Mesendoderm (in vitro differentiated cells): ENCODE results near the gene CEP19. TPM values are rescaled to one million over a fixed set of nuclear protein-coding genes. Genes with fewer than 3 reads are reported as not detected.

ENCODE experiments used
- DNase-seq: peaks from one replicate; pipeline ENCODE4 v3.0.0; 2013
- H2AK5ac ChIP-seq: 2 replicates; pipeline ENCODE4 v1.6.1; 2013; ENCODE audit warnings: low read length, inconsistent platforms
- H2BK120ac ChIP-seq: 2 replicates; pipeline ENCODE4 v1.6.1; 2013; ENCODE audit warnings: low read depth, mild to moderate bottlenecking, low read length, moderate library complexity, mixed read lengths
- H2BK15ac ChIP-seq: replicated peaks from 2 replicates; pipeline ENCODE4 v1.6.1; 2013; ENCODE audit warnings: low read depth, mild to moderate bottlenecking, moderate library complexity
- H2BK5ac ChIP-seq: 2 replicates; pipeline ENCODE4 v1.6.1; 2013; ENCODE audit warnings: low read length, inconsistent platforms
- H3K18ac ChIP-seq: 2 replicates; pipeline ENCODE4 v1.6.1; 2013; ENCODE audit warnings: mild to moderate bottlenecking, low read length, mixed read lengths
- H3K23ac ChIP-seq: one replicate; pipeline ENCODE4 v1.6.1; 2013; ENCODE audit warnings: low read length
- H3K27ac ChIP-seq: 2 replicates; pipeline ENCODE4 v1.5.1; 2013; ENCODE audit warnings: low read depth, mild to moderate bottlenecking, inconsistent platforms, low read length, moderate library complexity
- H3K27me3 ChIP-seq: 2 replicates; pipeline ENCODE4 v1.6.1; 2013; ENCODE audit warnings: low read length, control low read depth, mild to moderate bottlenecking, inconsistent platforms; ENCODE audit not compliant: insufficient read depth, poor library complexity
- H3K36me3 ChIP-seq: 2 replicates; pipeline ENCODE4 v1.6.1; 2013; ENCODE audit warnings: low read length, inconsistent platforms; ENCODE audit not compliant: control insufficient read depth, insufficient read depth
- H3K4ac ChIP-seq: one replicate; pipeline ENCODE4 v1.6.1; 2013; ENCODE audit warnings: low read depth, mild to moderate bottlenecking, low read length, moderate library complexity
- H3K4me1 ChIP-seq: 2 replicates; pipeline ENCODE4 v1.6.1; 2013; ENCODE audit warnings: low read depth, low read length, inconsistent platforms; ENCODE audit not compliant: control insufficient read depth
- H3K4me2 ChIP-seq: 2 replicates; pipeline ENCODE4 v1.6.1; 2013; ENCODE audit warnings: low read length
- H3K4me3 ChIP-seq: 2 replicates; pipeline ENCODE4 v1.5.1; 2013; ENCODE audit warnings: mild to moderate bottlenecking, low read length
- H3K56ac ChIP-seq: one replicate; pipeline ENCODE4 v1.6.1; 2013; ENCODE audit warnings: low read length
- H3K79me1 ChIP-seq: 2 replicates; pipeline ENCODE4 v1.6.1; 2013; ENCODE audit warnings: low read length, inconsistent platforms
- H3K79me2 ChIP-seq: 2 replicates; pipeline ENCODE4 v1.6.1; 2013; ENCODE audit warnings: mild to moderate bottlenecking, low read length; ENCODE audit not compliant: control insufficient read depth, insufficient read depth
- H3K9ac ChIP-seq: 2 replicates; pipeline ENCODE4 v1.6.1; 2013; ENCODE audit warnings: low read length, inconsistent platforms
- H4K5ac ChIP-seq: one replicate; pipeline ENCODE4 v1.6.1; 2013; ENCODE audit warnings: low read length
- H4K8ac ChIP-seq: one replicate; pipeline ENCODE4 v1.6.1; 2013; ENCODE audit warnings: low read depth, mild to moderate bottlenecking, control low read depth, low read length, moderate library complexity
- WGBS: extraction: QIAGEN DNeasy Blood & Tissue Kit; methylation state at CpG from one replicate; pipeline ENCODE4 v1.1.7; 2013; ENCODE audit warnings: low lambda C conversion rate, missing lambda C conversion rate; ENCODE audit not compliant: insufficient coverage; ENCODE audit errors: extremely low coverage; 5-methylcytosine and 5-hydroxymethylcytosine counted together
- polyA plus RNA-seq, 2 experiments: library from polyadenylated mRNA; stranded (reverse); fragments of 200-250 nt; gene quantifications; one replicate each; pipeline ENCODE4 v1.2.3, GENCODE V29; 2013

CEP19 gene, protein sequence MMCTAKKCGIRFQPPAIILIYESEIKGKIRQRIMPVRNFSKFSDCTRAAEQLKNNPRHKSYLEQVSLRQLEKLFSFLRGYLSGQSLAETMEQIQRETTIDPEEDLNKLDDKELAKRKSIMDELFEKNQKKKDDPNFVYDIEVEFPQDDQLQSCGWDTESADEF
- polyA plus RNA-seq (2013, experiment 1 of 2), result 0.87 TPM
- 0.81 TPM for polyA plus RNA-seq (2013, experiment 2 of 2)

DNA sequence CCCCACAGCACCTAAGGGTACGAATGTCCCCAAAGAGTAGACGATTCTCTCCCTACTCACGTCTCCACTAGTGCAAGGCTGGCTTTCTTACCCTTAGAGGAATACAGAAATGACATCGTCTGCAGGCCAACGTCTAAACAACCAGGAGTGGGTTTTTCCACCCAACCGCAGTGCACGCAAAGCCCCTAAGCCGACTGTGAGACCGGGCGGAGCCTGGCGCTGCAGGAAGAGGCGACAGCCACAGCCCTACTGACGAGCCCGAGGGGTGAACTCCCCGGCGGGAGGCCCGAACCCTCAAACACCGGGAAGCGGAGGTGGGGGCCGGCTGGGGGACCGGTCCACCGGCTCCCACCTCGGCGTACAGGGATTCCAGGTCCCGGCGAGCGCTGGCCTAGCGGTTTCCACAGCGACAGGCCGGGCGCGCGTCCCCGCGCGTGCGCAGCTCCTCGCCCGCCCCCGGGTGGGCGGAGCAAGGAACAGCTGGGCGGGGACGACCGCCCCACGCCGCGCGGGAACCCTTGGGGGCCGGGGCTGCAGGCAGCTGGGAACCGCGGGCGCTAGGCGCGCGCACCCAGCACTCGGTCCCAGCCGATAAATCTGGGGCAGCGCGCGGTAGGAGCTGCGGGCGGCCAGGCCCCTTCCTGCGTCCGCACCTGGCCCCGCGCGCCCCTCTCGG, at the start of gene CEP19, which contains the start of gene PIGX:
TSS of gene CEP19 (minus strand) at position 413 of the 676 bp plus-strand sequence. CDS start 3,593 bp downstream, outside the sequence.
TSS of gene PIGX (plus strand) at position 540 of the 676 bp plus-strand sequence.
- Histone ChIP-seq H3K9ac (peak within 1 kb of the TSS; percentile 62), H3K56ac (peak within 1 kb of the TSS; percentile 93), H3K4ac (peak within 1 kb of the TSS; percentile 86), H3K18ac (peak within 1 kb of the TSS; percentile 95), H3K79me2 (no peaks in the 10 kb centered on the region), H3K79me1 (no peaks in the 10 kb centered on the region), H2AK5ac (no peak within 1 kb of the TSS), H4K8ac (no peak within 1 kb of the TSS), H3K36me3 (no peaks in the 10 kb centered on the region), H3K27me3 (no peaks in the 10 kb centered on the region), H3K4me2 (peak within 1 kb of the TSS; percentile 37), H2BK15ac (no peak within 1 kb of the TSS), H3K27ac (peak within 1 kb of the TSS; percentile 7), H2BK120ac (no peak within 1 kb of the TSS), H4K5ac (no peak within 1 kb of the TSS), H2BK5ac (no peak within 1 kb of the TSS), H3K4me1 (no peaks in the 10 kb centered on the region), H3K4me3 (peak within 1 kb of the TSS; percentile 75), H3K23ac (no peak within 1 kb of the TSS)
- no CpG with 5 or more reads among the region's 68 CpGs for WGBS
- peak; percentile 66 for DNase-seq

DNA sequence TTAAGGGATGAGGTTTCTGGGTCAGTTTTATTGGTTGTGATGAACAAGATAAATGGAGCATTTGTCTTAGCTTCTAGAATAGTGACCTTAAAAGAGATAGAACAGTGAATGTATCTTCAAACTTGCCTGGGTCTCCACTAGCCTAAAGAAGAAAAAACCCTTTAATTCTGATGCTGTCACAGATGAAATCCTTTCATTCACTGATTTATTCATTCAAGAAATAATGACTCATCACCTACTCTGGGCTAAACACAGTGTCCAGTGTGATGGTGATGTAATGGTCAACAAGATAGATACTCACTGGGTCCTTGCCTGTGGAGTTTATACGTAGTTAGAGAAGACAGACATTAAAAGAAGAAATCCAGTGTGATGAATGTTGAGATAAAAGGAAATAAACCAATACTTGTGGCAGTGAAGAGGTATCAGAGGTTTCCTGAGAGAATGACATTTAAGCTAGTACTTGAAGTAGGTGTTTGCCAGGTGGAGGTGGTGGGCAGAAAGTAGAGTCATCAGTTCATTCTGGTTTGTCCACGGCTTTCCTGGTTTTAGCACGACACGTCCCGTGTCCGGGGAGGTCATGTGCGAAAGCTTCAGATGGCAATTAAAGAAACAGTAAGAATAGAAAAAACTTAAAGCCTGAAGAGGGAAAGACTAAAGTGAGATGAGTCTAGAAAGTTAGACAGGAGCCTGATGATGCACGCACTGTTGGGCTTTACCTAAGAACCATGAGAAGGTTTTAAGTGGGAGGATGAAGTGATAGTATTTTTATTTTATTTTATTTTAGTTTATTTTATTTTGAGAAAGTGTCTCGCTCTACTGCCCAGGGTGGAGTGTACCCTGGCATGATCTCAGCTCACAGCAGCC, 46.1 kb upstream of the CEP19 start:
- Histone ChIP-seq H3K56ac (no peak overlapping the region), H3K9ac (no peak overlapping the region), H2AK5ac (no peak overlapping the region), H3K4ac (no peak overlapping the region), H3K79me1 (peaks cover 17% of the 10 kb centered on the region), H3K4me2 (no peak overlapping the region), H2BK15ac (no peak overlapping the region), H3K18ac (no peak overlapping the region), H3K27me3 (no peaks in the 10 kb centered on the region), H3K4me1 (no peaks in the 10 kb centered on the region), H3K36me3 (no peaks in the 10 kb centered on the region), H4K5ac (no peak overlapping the region), H3K79me2 (peaks cover 57% of the 10 kb centered on the region), H3K4me3 (no peak overlapping the region), H4K8ac (no peak overlapping the region), H3K23ac (no peak overlapping the region), H2BK5ac (no peak overlapping the region), H2BK120ac (no peak overlapping the region), H3K27ac (no peak overlapping the region)
- DNase-seq, result no peak
- no CpG with 5 or more reads among the region's 9 CpGs for WGBS

DNA sequence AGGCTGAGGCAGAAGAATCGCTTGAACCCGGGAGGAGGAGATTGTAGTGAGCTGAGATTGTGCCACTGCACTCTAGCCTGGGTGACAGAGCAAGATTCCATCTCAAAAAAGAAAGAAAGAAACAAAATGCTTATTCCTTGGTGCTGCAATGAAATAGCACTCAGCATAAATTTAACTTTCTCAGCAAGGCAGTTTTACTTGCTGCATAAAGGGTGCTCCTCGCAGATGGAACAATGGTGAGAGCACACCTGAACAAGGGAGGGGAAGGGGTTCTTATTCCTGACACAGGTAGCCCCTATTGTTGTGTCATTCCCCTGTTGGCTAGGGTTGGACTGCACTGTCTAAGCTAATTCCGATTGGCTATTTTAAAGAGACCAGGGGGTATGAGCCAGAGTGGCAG, 44.7 kb upstream of the CEP19 start:
- Histone ChIP-seq H3K4me2 (no peak overlapping the region), H4K5ac (no peak overlapping the region), H3K4me3 (no peak overlapping the region), H2BK120ac (no peak overlapping the region), H3K36me3 (no peaks in the 10 kb centered on the region), H3K79me2 (peaks cover 59% of the 10 kb centered on the region), H3K23ac (no peak overlapping the region), H3K18ac (no peak overlapping the region), H4K8ac (no peak overlapping the region), H3K4me1 (no peaks in the 10 kb centered on the region), H3K27ac (no peak overlapping the region), H3K27me3 (no peaks in the 10 kb centered on the region), H2BK15ac (no peak overlapping the region), H3K9ac (no peak overlapping the region), H3K79me1 (peaks cover 15% of the 10 kb centered on the region), H2BK5ac (no peak overlapping the region), H3K56ac (no peak overlapping the region), H3K4ac (no peak overlapping the region), H2AK5ac (no peak overlapping the region)
- DNase-seq, result no peak
- WGBS, result no CpG with 5 or more reads among the region's 4 CpGs

DNA sequence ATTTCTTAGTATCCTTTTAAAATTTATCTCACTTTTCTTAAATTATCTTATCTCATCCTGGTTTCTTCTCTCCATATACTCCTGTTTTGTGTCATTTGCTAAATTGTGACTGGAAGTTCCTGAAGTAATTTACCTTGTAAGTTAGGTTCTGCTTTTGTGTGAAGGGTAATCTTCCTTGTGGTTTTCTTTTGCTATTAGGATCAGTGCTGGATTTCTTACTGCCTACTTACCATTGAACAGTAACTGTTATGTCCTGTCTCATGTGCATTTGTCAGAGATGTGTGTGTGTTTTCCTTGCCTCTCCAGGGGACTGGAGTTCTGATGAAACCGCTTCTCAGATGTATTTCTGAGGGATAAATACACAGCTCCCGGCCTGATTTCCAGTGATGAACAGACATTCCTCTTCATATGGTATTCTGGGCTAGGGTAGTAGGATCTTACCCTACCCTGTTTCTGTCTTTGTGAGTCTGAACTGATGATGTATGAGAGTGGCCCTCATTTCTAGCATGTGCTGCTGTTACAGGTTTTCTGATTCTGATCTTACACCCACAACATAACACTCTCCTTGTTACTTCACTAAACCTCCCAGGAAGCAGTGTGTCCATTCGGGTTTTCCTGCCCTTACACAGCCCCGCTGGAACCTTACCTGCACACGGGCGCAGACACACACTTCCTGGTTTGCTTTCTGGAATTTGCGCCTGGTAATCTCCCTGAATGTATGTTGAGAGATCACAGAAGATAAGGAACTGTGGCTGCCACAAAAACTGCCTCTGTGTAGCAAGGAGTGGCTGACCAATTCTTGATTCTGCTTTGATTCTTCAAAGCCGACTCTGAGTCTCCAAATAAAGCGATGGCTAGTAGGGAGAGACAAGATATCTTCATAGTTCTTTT, 42.3 kb upstream of the CEP19 start:
- DNase-seq, result peak; percentile 34
- H3K36me3 ChIP-seq, result no peaks in the 10 kb centered on the region

DNA sequence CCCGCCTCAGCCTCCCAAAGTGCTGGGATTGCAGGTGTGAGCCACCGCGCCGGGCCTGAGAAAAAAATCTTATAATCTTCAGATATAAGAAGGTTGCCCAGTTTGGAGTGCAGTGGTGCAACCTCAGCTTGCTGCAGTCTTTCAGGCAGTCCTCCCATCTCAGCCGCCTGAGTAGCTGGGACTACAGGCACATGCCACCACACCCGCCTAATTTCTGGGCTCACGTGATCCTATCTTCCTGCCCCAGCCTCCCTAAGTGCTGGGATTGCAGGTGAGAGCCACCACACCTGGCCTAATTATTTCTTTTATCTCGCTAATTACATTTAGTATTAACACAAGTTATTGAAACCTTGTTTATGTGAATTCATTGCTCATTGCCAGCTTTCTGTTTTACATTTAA, 41.2 kb upstream of the CEP19 start:
- WGBS, result no CpG with 5 or more reads among the region's 8 CpGs
- peaks cover 13% of the 10 kb centered on the region for H3K79me1 ChIP-seq
- H2BK15ac ChIP-seq, result no peak overlapping the region
- no peak for DNase-seq
- H3K27ac ChIP-seq, result no peak overlapping the region
- H3K23ac ChIP-seq, result no peak overlapping the region
- H4K5ac ChIP-seq, result no peak overlapping the region
- peaks cover 64% of the 10 kb centered on the region for H3K79me2 ChIP-seq
- H3K4ac ChIP-seq, result no peak overlapping the region
- no peaks in the 10 kb centered on the region for H3K36me3 ChIP-seq
- no peak overlapping the region for H4K8ac ChIP-seq
- no peaks in the 10 kb centered on the region for H3K27me3 ChIP-seq
- no peak overlapping the region for H3K18ac ChIP-seq
- H3K4me3 ChIP-seq, result no peak overlapping the region
- no peak overlapping the region for H2BK5ac ChIP-seq
- no peak overlapping the region for H3K56ac ChIP-seq
- no peak overlapping the region for H2BK120ac ChIP-seq
- H2AK5ac ChIP-seq, result no peak overlapping the region
- no peaks in the 10 kb centered on the region for H3K4me1 ChIP-seq
- no peak overlapping the region for H3K9ac ChIP-seq
- no peak overlapping the region for H3K4me2 ChIP-seq

More for the DNA sequence above, 42.3 kb upstream of the CEP19 start:
- Histone ChIP-seq H3K4me2 (no peak overlapping the region), H2AK5ac (no peak overlapping the region), H3K4me1 (no peaks in the 10 kb centered on the region), H3K23ac (no peak overlapping the region), H2BK120ac (no peak overlapping the region), H3K4ac (no peak overlapping the region), H3K79me2 (peaks cover 62% of the 10 kb centered on the region), H3K27me3 (no peaks in the 10 kb centered on the region), H3K9ac (no peak overlapping the region), H2BK5ac (no peak overlapping the region), H3K27ac (no peak overlapping the region), H3K4me3 (no peak overlapping the region), H3K18ac (no peak overlapping the region), H4K8ac (no peak overlapping the region), H4K5ac (no peak overlapping the region), H2BK15ac (no peak overlapping the region), H3K79me1 (peaks cover 11% of the 10 kb centered on the region), H3K56ac (no peak overlapping the region)
- WGBS, result no CpG with 5 or more reads among the region's 9 CpGs
